ENCODE measurements around the gene CRNN. TPM values are rescaled to one million over a fixed set of nuclear protein-coding genes. Genes with fewer than 3 reads are reported as not detected.

The CRNN gene
- total RNA-seq, 1 donor from 2014 or later: not detected

GRCh38 chr1:152394151-152394550 is 19.9 kb downstream of the CRNN start:
- Mint-ChIP-seq H3K27me3 (ENCODE audit: low read depth) (peaks cover 3% of the 10 kb centered on the region), H3K27ac (ENCODE audit: unreplicated experiment) (no peak overlapping the region), H3K4me1 (ENCODE audit: low read depth) (no peaks in the 10 kb centered on the region), H3K9me3 (ENCODE audit: low read depth) (peaks cover 9% of the 10 kb centered on the region), H3K36me3 (ENCODE audit: low read depth) (no peaks in the 10 kb centered on the region), H3K4me3 (ENCODE audit: unreplicated experiment) (no peak overlapping the region)
- no peak for DNase-seq (ENCODE audit: low spot score)
- TF ChIP-seq, protein P1, sequence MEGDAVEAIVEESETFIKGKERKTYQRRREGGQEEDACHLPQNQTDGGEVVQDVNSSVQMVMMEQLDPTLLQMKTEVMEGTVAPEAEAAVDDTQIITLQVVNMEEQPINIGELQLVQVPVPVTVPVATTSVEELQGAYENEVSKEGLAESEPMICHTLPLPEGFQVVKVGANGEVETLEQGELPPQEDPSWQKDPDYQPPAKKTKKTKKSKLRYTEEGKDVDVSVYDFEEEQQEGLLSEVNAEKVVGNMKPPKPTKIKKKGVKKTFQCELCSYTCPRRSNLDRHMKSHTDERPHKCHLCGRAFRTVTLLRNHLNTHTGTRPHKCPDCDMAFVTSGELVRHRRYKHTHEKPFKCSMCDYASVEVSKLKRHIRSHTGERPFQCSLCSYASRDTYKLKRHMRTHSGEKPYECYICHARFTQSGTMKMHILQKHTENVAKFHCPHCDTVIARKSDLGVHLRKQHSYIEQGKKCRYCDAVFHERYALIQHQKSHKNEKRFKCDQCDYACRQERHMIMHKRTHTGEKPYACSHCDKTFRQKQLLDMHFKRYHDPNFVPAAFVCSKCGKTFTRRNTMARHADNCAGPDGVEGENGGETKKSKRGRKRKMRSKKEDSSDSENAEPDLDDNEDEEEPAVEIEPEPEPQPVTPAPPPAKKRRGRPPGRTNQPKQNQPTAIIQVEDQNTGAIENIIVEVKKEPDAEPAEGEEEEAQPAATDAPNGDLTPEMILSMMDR (IDR thresholded peaks at IDR 0.05): no peak

- peaks cover 3% of the 10 kb centered on the region for H3K27me3 Mint-ChIP-seq (ENCODE audit: low read depth)
- H3K9me3 Mint-ChIP-seq (ENCODE audit: low read depth): peaks cover 14% of the 10 kb centered on the region
- H3K4me3 Mint-ChIP-seq (ENCODE audit: unreplicated experiment): no peak overlapping the region
- no peak overlapping the region for H3K27ac Mint-ChIP-seq (ENCODE audit: unreplicated experiment)
- no peaks in the 10 kb centered on the region for H3K36me3 Mint-ChIP-seq (ENCODE audit: low read depth)
- TF ChIP-seq, protein P1 (IDR thresholded peaks at IDR 0.05): no peak
- no peaks in the 10 kb centered on the region for H3K4me1 Mint-ChIP-seq (ENCODE audit: low read depth)
- DNase-seq (ENCODE audit: low spot score): no peak
Measured at GRCh38 chr1:152392909-152393308, 21.2 kb downstream of the CRNN start.

DNA sequence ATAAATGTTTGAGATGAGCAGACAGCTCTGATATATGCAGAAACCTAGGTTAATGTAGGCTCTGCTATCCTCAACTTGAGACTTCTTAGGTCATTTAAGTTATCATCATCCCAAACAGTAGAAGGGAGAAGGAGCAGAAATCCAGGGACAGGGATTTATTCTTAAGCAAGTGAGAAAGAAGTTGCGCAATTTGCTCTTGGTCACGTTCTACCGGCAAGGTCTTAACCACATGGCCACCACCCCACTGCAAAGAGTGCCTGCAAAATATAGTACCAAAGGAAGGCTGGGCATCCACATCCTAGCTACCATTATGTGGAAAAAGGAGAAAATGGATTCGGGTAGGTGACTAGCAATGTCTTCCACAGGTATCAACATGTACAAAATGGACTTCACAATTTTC is 25.2 kb downstream of the CRNN start:
- H3K4me3 Mint-ChIP-seq (ENCODE audit: unreplicated experiment): no peak overlapping the region
- no peak for DNase-seq (ENCODE audit: low spot score)
- peaks cover 3% of the 10 kb centered on the region for H3K27me3 Mint-ChIP-seq (ENCODE audit: low read depth)
- no peak overlapping the region for H3K27ac Mint-ChIP-seq (ENCODE audit: unreplicated experiment)
- TF ChIP-seq, protein P1 (IDR thresholded peaks at IDR 0.05): no peak
- peaks cover 14% of the 10 kb centered on the region for H3K9me3 Mint-ChIP-seq (ENCODE audit: low read depth)
- no peaks in the 10 kb centered on the region for H3K4me1 Mint-ChIP-seq (ENCODE audit: low read depth)
- no peaks in the 10 kb centered on the region for H3K36me3 Mint-ChIP-seq (ENCODE audit: low read depth)

- H3K27ac Mint-ChIP-seq (ENCODE audit: unreplicated experiment): no peak overlapping the region
- H3K36me3 Mint-ChIP-seq (ENCODE audit: low read depth): no peaks in the 10 kb centered on the region
- H3K27me3 Mint-ChIP-seq (ENCODE audit: low read depth): peaks cover 3% of the 10 kb centered on the region
- H3K4me3 Mint-ChIP-seq (ENCODE audit: unreplicated experiment): no peak overlapping the region
- TF ChIP-seq, protein P1 (IDR thresholded peaks at IDR 0.05): no peak
- no peak for DNase-seq (ENCODE audit: low spot score)
- no peaks in the 10 kb centered on the region for H3K4me1 Mint-ChIP-seq (ENCODE audit: low read depth)
- H3K9me3 Mint-ChIP-seq (ENCODE audit: low read depth): peaks cover 14% of the 10 kb centered on the region
Measured at GRCh38 chr1:152386940-152387339, 27.1 kb downstream of the CRNN start.

DNA sequence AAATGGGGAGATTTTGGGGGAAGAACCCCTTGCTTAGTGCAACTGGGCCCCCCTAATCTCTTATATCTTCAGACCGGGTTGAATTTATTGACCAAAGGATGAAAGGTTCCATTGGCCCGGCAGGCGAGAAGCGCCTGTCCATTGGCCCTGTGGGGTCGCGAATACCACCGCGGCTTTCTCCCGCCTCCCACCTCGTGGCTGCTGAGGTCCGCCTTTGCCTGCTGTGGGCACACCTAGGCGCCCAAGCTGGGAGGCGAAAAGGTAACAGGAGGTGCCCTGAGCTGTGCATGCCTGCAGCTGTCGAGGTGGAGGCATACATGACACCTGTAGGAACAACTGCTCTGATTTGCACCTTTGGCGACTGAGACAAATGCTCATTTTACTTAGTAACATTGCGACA is 33.1 kb downstream of the CRNN start:
- TF ChIP-seq, protein P1 (IDR thresholded peaks at IDR 0.05): no peak
- Mint-ChIP-seq H3K27me3 (ENCODE audit: low read depth) (no peaks in the 10 kb centered on the region), H3K4me3 (ENCODE audit: unreplicated experiment) (no peak overlapping the region), H3K36me3 (ENCODE audit: low read depth) (no peaks in the 10 kb centered on the region), H3K9me3 (ENCODE audit: low read depth) (peaks cover 8% of the 10 kb centered on the region), H3K4me1 (ENCODE audit: low read depth) (no peaks in the 10 kb centered on the region), H3K27ac (ENCODE audit: unreplicated experiment) (no peak overlapping the region)
- no peak for DNase-seq (ENCODE audit: low spot score)

All from chondrocyte (in vitro differentiated cells).